Tibial nerve (tissue), 3 donors: ENCODE data around the gene ZFYVE28.

ENCODE experiments used
- POLR2A ChIP-seq, 2 donors: fragments of 450-650 bp; IDR thresholded peaks; one replicate each; pipeline ENCODE4 v1.6.1; 2017; ENCODE audit warnings: antibody characterized with exemption in 2 of 2, mild to moderate bottlenecking in 2 of 2, moderate library complexity in 2 of 2
- TF ChIP-seq, protein P1 (sequence below), 5 experiments: fragments of 200-600 bp in 3 of 5; fragments of 450-650 bp in 2 of 5; sonication (generic) in 3 of 5; IDR thresholded peaks; one replicate each; pipeline ENCODE4 v1.5.1; 2016 to 2019; ENCODE audit warnings: antibody characterized with exemption in 5 of 5, mild to moderate bottlenecking in 3 of 5, moderate library complexity in 2 of 5

DNA sequence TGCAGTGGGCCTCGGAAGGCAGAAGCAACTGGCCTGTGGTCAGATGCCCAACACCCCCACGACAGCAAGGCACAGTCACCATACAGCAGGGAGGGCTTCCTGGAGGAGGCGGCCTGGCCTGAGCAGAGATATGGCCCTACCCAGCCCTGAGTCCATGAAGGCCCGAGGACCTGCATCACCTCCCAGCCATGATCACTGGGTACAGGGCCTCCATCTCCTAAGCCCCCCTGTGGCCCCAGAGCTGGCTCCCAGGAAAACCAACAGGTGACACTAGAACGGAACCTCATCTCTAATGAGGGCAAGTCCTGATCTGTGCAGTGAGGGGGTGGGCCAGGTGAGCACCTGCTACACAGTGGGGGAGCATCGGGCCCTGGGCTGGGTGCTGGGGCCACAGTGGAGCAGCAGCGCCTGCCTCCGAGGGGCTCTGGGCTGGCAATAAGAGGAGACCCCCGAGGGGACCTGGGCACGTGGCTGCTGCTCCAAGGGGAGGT is 130.3 kb downstream of the ZFYVE28 start:
- TF ChIP-seq, protein P1, sequence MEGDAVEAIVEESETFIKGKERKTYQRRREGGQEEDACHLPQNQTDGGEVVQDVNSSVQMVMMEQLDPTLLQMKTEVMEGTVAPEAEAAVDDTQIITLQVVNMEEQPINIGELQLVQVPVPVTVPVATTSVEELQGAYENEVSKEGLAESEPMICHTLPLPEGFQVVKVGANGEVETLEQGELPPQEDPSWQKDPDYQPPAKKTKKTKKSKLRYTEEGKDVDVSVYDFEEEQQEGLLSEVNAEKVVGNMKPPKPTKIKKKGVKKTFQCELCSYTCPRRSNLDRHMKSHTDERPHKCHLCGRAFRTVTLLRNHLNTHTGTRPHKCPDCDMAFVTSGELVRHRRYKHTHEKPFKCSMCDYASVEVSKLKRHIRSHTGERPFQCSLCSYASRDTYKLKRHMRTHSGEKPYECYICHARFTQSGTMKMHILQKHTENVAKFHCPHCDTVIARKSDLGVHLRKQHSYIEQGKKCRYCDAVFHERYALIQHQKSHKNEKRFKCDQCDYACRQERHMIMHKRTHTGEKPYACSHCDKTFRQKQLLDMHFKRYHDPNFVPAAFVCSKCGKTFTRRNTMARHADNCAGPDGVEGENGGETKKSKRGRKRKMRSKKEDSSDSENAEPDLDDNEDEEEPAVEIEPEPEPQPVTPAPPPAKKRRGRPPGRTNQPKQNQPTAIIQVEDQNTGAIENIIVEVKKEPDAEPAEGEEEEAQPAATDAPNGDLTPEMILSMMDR (IDR thresholded peaks at IDR 0.05), result no peak
- no peak for TF ChIP-seq POLR2A (IDR thresholded peaks at IDR 0.05)
